NOMO-1 (cell line): ENCODE data around the gene RPL10A.
"Not testable (repeated sequence)": the region's sequence is repeated elsewhere in the genome, so short reads cannot be mapped to it uniquely, and the experiment has no call there.

Experiments used
- DNase-seq, 2 experiments: peaks; one replicate each; lab custom pipeline; 2025; ENCODE audit not compliant: unreplicated experiment in 2 of 2; lab: John Stamatoyannopoulos, UW

The RPL10A gene

GRCh38 chr6:35506536-35506935 lies 38.3 kb downstream of the RPL10A start:
- no peak for DNase-seq

- no peak for DNase-seq
Observed at GRCh38 chr6:35507221-35507620, 39.0 kb downstream of the RPL10A start.

- no peak for DNase-seq
Observed at GRCh38 chr6:35508027-35508426, 39.8 kb downstream of the RPL10A start.

- DNase-seq: no peak
Observed at GRCh38 chr6:35508542-35508941, 40.3 kb downstream of the RPL10A start.

GRCh38 chr6:35510916-35511561 lies 42.8 kb downstream of the RPL10A start:
- no peak for DNase-seq

GRCh38 chr6:35511562-35511941 lies 43.4 kb downstream of the RPL10A start:
- DNase-seq: no peak

- no peak for DNase-seq
Observed at GRCh38 chr6:35512006-35512405, 43.8 kb downstream of the RPL10A start.

GRCh38 chr6:35512740-35513139 lies 44.5 kb downstream of the RPL10A start, which contains the start of gene TULP1:
Gene TULP1 (minus strand): TSS chr6:35512896. CDS start chr6:35512858, 38 bp downstream.
- DNase-seq: no peak

GRCh38 chr6:35514587-35514986 lies 46.4 kb downstream of the RPL10A start:
- no peak for DNase-seq

- not testable (repeated sequence) for DNase-seq
Observed at GRCh38 chr6:35515939-35516338, 47.7 kb downstream of the RPL10A start.

GRCh38 chr6:35516712-35517111 lies 48.5 kb downstream of the RPL10A start:
- DNase-seq: no peak

- not testable (repeated sequence) for DNase-seq
Observed at GRCh38 chr6:35517978-35518377, 49.8 kb downstream of the RPL10A start.

- no peak for DNase-seq
Observed at GRCh38 chr6:35518566-35519312, 50.5 kb downstream of the RPL10A start.

- no peak for DNase-seq
Observed at GRCh38 chr6:35519313-35520015, 51.3 kb downstream of the RPL10A start.
